Activated naive CD4-positive, alpha-beta T cell treated with anti-CD3 and anti-CD28 coated beads for 36 hours (primary cell): Measurements from ENCODE around the gene GRIK4. TPM values are rescaled to one million over a fixed set of nuclear protein-coding genes. Genes with fewer than 3 reads are reported as not detected.

ENCODE experiments used
- CTCF ChIA-PET: fragments of 350-600 bp; sonication (Branson Sonifier 250); formaldehyde crosslinking; loops from one replicate; lab custom pipeline; 2021; ENCODE audit warnings: antibody characterized with exemption; lab: Charles Lee
- DNase-seq: peaks from one replicate; pipeline ENCODE4 v3.0.0-alpha.2; 2020
- H3K27ac Mint-ChIP-seq: one replicate; pipeline ENCODE4 v1.8.0; 2021; ENCODE audit warnings: mild to moderate bottlenecking, mixed read lengths
- H3K27me3 Mint-ChIP-seq: one replicate; pipeline ENCODE4 v1.8.0; 2021; ENCODE audit warnings: low read depth, mixed read lengths
- H3K36me3 Mint-ChIP-seq: one replicate; pipeline ENCODE4 v1.8.0; 2021; ENCODE audit warnings: low read depth, mixed read lengths
- H3K4me1 Mint-ChIP-seq: one replicate; pipeline ENCODE4 v1.8.0; 2021; ENCODE audit warnings: low read depth, mixed read lengths
- H3K4me3 Mint-ChIP-seq: one replicate; pipeline ENCODE4 v1.8.0; 2021; ENCODE audit warnings: mild to moderate bottlenecking, moderate library complexity, mixed read lengths
- H3K9me3 Mint-ChIP-seq: one replicate; pipeline ENCODE4 v1.8.0; 2021; ENCODE audit warnings: mixed read lengths
- intact Hi-C: fragments of 100-400 bp; cut with micrococcal nuclease; formaldehyde crosslinking; loops from one replicate; pipeline ENCODE4 v1.15.1; 2023
- total RNA-seq, 2 experiments: library from RNA; stranded (reverse); gene quantifications; one replicate each; pipeline ENCODE4 v1.2.3, GENCODE V29; 2021

Gene GRIK4
- total RNA-seq, 2 experiments from 2014 or later, result not detected

DNA sequence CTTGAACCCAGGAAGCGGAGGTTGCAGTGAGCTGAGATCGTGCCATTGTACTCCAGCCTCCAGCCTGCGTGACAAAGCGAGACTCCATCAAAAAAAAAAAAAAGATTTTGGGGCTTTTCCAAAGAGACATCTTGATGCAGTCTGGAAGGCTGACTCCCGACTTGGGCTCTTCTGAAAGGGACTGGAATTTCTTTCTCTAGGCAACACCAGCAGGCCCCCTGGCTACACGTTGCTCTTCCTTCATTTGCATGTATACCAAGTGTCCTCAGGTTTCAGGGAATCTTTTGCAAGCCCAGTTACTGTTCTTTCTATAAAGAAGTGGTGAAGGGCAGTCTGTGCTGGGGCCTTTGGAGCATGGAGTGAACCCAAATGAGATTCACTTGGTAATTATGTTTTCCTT, 211.0 kb downstream of the GRIK4 start:
- H3K27me3 Mint-ChIP-seq, result peaks cover 21% of the 10 kb centered on the region
- no peak overlapping the region for H3K27ac Mint-ChIP-seq
- H3K9me3 Mint-ChIP-seq, result peaks cover 2% of the 10 kb centered on the region
- no peak overlapping the region for H3K4me3 Mint-ChIP-seq
- peaks cover 1% of the 10 kb centered on the region for H3K36me3 Mint-ChIP-seq
- DNase-seq, result no peak
- intact Hi-C loops, result no loop called here
- CTCF ChIA-PET, result no interaction called here
- H3K4me1 Mint-ChIP-seq, result no peaks in the 10 kb centered on the region

DNA sequence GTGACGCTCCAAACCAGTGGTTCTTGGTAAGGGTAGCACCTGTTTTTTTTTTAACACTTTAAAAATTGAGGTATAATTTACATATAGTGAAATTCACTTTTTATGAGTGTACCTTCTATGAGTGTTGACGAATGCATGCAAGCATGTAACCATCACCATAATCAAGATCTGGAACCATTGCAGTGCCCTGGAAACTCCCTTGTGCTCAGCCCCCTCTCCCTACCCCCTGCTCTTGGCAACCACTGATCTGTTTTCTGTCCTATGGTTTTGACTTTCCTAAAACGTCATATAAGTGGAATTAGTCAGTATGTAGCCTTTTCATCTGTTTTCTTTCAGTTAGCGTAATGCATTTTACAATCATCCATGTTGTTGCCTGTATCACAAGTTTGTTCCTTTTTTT, 212.2 kb downstream of the GRIK4 start:
- Mint-ChIP-seq H3K9me3 (peaks cover 5% of the 10 kb centered on the region), H3K4me1 (no peaks in the 10 kb centered on the region)

DNA sequence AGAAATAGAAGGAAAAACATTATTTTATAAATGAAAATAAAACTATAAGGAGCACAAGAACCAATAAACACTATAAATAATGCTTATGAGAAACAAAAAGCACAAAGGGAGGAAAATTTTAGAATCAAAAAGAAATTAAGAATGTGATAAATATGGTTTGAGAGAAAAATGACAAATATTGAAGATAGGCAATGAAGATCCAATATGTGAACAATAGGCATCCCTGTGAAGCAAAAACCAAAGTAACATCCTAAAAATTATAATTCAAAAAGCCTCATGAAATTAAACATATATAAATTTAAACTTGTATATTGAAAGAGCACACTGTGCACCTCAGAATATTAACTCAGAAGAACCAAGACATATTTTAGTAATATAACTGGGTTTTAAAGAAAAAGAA, 216.2 kb downstream of the GRIK4 start:
- H3K4me3 Mint-ChIP-seq, result no peak overlapping the region
- no peak for DNase-seq
- H3K27me3 Mint-ChIP-seq, result peaks cover 3% of the 10 kb centered on the region
- H3K27ac Mint-ChIP-seq, result no peak overlapping the region
- no peaks in the 10 kb centered on the region for H3K4me1 Mint-ChIP-seq
- H3K9me3 Mint-ChIP-seq, result peaks cover 13% of the 10 kb centered on the region
- intact Hi-C loops, result no loop called here
- CTCF ChIA-PET, result no interaction called here
- peaks cover 1% of the 10 kb centered on the region for H3K36me3 Mint-ChIP-seq

More for the DNA sequence above, 212.2 kb downstream of the GRIK4 start:
- no peak for DNase-seq
- Mint-ChIP-seq H3K36me3 (peaks cover 1% of the 10 kb centered on the region), H3K27me3 (peaks cover 21% of the 10 kb centered on the region), H3K27ac (no peak overlapping the region), H3K4me3 (no peak overlapping the region)
- CTCF ChIA-PET, result no interaction called here
- intact Hi-C loops, result no loop called here

DNA sequence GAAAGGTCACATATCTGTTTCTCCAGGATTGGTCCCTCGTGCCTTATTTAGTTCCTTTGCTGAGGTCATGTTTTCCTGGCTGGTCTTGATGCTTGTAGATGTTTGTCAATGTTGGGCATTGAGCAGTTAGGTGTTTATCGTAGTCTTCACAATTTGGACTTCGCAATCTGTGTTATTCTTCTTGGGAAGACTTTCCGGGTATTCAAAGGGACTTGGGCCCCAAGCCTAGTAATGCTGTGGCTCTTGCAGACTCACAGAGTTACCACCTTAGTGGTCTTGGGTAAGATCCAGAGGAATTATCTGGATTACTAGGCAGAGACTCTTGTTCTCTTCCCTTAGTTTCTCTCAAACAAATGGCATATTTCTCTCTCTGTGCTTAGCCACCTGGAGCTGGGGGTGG, 223.5 kb downstream of the GRIK4 start:
- Mint-ChIP-seq H3K27ac (no peak overlapping the region), H3K36me3 (no peaks in the 10 kb centered on the region), H3K9me3 (no peaks in the 10 kb centered on the region), H3K4me1 (no peaks in the 10 kb centered on the region), H3K27me3 (peaks cover 2% of the 10 kb centered on the region), H3K4me3 (no peak overlapping the region)
- intact Hi-C loops, result no loop called here
- CTCF ChIA-PET, result no interaction called here
- no peak for DNase-seq

DNA sequence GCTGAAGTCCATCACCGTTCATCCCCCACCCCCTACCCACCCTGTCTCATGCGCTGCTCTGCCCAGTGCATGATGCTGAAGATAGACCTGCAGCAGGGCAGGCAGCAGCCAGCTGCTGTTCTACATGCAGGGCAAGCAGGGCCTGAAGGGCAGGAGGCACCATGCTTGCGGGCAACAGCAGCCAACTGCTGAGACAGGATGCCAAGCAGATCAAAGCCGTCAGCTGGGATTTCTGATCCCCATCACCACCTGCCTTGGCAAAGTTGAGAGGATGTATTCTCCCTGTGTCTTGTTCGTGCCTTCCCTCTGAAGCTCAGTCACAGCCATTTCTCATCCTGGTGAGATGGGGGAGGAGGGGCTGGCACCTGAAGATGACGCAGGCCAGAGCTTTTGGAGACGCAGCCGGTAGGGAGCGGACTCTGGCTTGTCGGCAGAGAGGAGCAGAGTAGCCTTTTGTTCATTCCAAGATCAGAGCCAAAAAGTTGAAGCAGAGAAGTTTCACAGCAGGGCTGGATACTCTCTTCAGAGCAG, 227.0 kb downstream of the GRIK4 start:
- intact Hi-C loops, result no loop called here
- CTCF ChIA-PET, result no interaction called here
- Mint-ChIP-seq H3K27me3 (peaks cover 3% of the 10 kb centered on the region), H3K4me1 (no peaks in the 10 kb centered on the region), H3K9me3 (no peaks in the 10 kb centered on the region), H3K36me3 (no peaks in the 10 kb centered on the region), H3K4me3 (no peak overlapping the region), H3K27ac (no peak overlapping the region)
- no peak for DNase-seq

DNA sequence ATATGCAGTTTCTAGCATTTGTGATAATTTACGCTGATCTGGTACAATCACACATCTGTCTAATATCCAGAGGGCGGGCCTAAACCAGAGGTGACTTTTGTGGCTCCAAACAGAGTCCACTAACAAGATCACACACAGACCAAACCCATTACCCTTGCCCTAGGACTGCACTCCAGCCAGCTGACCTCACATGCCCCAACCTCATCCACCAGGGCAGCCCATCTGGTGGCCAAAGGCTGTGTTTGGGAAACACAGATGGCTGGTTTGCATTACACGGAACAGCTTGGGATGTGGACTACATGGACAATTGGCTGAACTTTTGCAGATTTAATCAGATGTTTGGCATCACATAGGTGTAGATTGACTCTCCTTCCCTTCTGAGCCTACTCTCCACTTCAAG, 228.2 kb downstream of the GRIK4 start:
- H3K36me3 Mint-ChIP-seq, result no peaks in the 10 kb centered on the region
- H3K27me3 Mint-ChIP-seq, result peaks cover 3% of the 10 kb centered on the region
- DNase-seq, result no peak
- CTCF ChIA-PET, result no interaction called here
- H3K9me3 Mint-ChIP-seq, result no peaks in the 10 kb centered on the region
- intact Hi-C loops, result no loop called here
- H3K4me3 Mint-ChIP-seq, result no peak overlapping the region
- H3K4me1 Mint-ChIP-seq, result no peaks in the 10 kb centered on the region
- no peak overlapping the region for H3K27ac Mint-ChIP-seq

DNA sequence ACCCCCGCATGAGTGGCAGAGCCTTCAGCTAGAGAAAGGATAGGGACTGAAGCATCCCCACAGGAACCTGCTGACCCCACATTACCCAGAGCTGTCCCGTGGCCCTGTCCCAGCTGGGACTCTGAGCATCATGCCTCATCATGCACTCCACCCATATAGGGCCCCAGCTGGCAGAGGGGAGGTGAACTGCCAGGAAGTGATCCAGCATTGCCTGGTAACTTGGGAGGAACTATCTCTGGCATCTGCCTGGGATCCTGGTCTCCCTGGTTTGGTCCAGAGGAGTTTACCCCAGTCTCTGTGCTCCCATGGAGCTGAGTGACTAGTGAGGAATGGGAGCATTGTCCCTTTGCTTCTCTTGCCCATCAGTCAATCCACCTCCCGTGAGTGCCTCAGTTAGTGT, 228.8 kb downstream of the GRIK4 start:
- Mint-ChIP-seq H3K4me1 (no peaks in the 10 kb centered on the region), H3K9me3 (no peaks in the 10 kb centered on the region), H3K4me3 (no peak overlapping the region), H3K36me3 (no peaks in the 10 kb centered on the region), H3K27me3 (peaks cover 3% of the 10 kb centered on the region), H3K27ac (no peak overlapping the region)
- DNase-seq, result no peak
- intact Hi-C loops, result no loop called here
- CTCF ChIA-PET, result no interaction called here

DNA sequence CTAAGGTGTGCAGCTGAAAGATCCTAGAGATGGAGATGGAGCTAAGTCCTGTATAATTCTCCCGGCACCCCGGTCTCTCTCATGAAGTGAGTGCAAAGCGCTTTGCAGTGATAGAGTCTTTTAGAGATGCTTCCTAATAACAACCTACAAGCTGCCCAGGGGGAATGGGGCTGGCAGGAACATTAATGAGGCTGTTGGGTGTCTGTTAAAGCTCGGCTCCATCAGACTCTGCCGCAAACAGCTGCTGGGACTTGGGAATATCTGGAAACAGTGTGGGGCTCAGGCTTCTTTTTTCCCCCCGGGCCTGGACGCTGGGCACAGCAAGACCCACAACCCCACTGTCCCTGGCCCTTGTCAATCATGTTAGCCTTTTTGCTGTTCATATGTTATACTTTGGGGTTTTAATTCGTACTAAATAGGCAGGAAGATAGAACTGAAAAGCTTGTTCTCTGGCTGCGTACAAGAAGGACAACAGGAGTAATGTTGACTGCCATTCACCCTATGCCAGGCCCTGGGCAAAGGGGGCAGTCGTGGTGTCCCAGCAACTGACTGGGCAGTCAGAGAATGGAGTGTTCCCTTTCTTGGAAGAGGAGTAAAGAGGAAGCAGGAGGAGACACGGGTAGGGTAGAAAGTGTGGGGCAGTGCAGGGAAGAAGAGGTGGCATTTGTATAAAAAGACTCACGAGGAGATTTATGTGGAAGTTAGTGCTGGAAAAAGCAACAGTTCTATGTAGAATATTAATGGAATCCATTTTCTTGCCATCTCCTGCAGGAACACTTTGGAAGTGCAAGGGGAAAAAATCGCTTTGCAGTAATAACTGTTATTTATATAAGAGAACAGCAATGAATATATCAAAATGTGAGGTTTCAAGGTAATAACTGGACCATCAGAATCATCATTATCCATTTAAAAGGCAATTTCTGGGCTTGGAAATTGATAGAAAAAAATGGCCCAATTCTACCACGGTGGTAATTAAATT, 232.8 kb downstream of the GRIK4 start:
- DNase-seq, result no peak
- Mint-ChIP-seq H3K27me3 (peaks cover 8% of the 10 kb centered on the region), H3K9me3 (no peaks in the 10 kb centered on the region), H3K36me3 (no peaks in the 10 kb centered on the region), H3K4me1 (no peaks in the 10 kb centered on the region), H3K4me3 (no peak overlapping the region), H3K27ac (no peak overlapping the region)
- CTCF ChIA-PET, result no interaction called here
- intact Hi-C loops, result no loop called here

DNA sequence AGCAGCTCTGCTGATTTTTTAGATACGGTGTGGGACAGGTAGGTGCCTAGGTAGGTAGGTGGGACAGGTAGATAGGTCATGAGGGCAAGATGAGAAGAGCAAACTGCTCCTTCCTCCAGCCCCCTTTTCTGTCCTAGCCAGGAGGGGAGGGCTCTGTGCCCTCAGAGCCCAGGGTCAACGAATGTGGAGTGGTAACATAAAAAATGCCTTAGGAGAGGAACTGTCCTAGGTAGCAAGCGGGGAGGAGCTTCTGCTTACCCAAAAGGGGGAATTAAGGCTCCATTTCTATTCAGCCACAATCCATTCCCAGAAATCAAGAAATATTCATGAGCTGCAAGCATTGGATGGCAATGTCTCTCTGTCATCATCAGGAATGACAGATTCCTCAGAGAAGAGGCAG, 234.8 kb downstream of the GRIK4 start:
- Mint-ChIP-seq H3K9me3 (no peaks in the 10 kb centered on the region), H3K4me1 (no peaks in the 10 kb centered on the region), H3K4me3 (no peak overlapping the region), H3K36me3 (no peaks in the 10 kb centered on the region), H3K27ac (no peak overlapping the region), H3K27me3 (peaks cover 7% of the 10 kb centered on the region)
- DNase-seq, result no peak
- CTCF ChIA-PET, result interaction anchor here (0.8 kb wide), 1 partner anchor 49 kb away, joined by 3 read pairs; no protein-coding TSS in a partner anchor
- intact Hi-C loops, result no loop called here

DNA sequence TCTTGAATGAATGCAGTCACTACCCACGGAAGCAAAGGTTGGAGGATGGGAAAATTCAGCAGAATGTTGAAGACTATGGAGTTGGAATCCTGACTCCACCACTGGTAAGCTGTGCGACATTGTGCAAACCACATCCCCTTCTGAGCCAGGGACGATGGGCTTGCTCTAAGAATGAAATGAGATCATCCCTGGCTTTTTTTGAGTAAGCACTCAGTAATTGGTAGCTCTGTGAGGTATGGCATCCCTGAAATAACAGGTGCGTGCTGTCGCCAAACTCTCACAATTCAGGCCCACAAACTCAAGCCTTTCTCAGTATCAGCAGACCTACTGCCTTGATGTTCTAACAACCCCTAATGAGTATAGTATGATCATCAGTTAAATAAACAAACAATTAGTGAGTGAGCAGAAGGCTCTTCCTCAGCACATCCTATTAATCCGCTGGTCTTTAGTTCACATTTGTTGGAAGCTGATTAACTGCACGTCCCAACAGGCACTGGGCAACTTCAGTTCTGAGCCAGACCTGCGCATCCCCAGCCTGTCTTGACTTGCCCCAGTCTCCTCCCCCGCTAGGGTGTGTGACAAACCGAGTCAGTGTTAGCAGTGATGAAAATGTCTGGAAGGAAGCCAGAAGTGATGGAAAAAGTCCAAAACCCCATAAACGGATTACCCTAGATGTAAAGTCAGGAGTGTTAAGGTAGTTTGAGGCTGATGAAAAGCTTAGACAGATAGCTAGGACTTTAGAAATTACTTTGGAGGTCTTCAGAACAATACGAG, 235.5 kb downstream of the GRIK4 start:
- Mint-ChIP-seq H3K27ac (no peak overlapping the region), H3K4me1 (no peaks in the 10 kb centered on the region), H3K27me3 (peaks cover 7% of the 10 kb centered on the region), H3K9me3 (no peaks in the 10 kb centered on the region), H3K36me3 (no peaks in the 10 kb centered on the region), H3K4me3 (no peak overlapping the region)
- CTCF ChIA-PET, result no interaction called here
- no peak for DNase-seq
- intact Hi-C loops, result no loop called here

DNA sequence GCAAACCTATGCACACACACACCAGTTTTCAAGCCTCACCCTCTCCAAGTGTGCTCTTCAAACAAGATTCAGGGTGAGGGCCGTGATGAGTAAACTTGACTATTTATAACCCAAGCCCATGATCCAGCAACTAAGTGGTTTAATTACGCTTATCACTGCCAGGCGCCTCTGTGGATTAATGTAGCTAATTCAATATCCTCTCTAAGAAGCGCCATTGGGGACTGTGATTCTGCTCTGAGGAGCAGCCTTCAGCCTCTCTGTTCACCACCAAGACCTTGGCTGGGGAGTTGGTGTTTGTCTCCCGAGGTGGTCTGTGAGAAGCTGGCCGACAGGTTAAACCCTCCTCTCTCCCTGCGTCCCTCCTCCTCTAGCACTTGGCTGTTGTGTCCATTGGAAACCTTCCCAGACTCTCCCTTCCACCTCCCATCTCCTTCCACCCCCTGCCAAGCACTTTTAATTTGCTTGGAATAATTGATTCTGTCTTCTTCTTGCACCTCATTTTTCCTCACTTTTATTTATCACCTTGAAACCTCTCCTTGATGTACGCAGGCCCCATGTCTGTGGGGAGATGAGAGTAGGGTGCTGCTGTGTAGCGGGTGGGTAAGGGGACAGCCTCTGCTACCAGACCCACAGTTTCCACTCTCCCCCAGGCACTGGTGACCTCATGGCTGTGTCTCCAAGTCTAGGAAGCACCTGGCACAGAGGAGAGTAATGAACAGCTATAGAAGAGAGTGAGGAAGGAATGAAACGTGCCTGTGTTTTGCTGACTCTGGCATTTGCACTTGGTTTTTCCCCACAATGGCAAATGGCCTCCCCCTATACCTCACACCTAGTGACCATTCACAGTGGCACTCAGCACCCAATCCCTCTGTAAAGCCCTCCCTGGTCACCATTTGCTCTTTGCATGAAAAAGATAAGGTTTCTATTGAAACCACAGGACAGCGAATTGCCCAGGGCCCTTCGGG, 236.6 kb downstream of the GRIK4 start:
- H3K9me3 Mint-ChIP-seq, result no peaks in the 10 kb centered on the region
- CTCF ChIA-PET, result no interaction called here
- peaks cover 7% of the 10 kb centered on the region for H3K27me3 Mint-ChIP-seq
- intact Hi-C loops, result no loop called here
- no peak overlapping the region for H3K4me3 Mint-ChIP-seq
- H3K4me1 Mint-ChIP-seq, result no peaks in the 10 kb centered on the region
- no peak for DNase-seq
- no peaks in the 10 kb centered on the region for H3K36me3 Mint-ChIP-seq
- H3K27ac Mint-ChIP-seq, result no peak overlapping the region

DNA sequence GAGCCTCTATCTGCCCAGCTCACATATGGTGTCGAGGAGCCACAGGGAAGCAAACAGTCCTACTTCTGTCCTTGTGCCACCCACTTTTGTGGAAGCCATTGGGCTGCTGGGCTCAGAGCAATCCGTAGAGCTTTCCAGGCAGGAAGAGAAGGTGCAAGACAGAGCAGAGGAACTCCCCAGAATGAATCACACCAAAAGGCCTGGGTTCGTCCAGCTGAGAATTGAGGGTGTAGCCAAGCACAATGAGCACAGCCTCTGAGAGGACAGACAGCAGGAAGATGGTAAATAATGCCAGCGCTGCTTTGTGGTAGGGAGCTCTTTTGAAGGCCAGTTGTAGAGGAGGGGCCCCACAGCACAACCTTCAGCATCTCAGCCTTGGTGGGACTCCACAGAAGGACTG, 237.8 kb downstream of the GRIK4 start:
- no peaks in the 10 kb centered on the region for H3K4me1 Mint-ChIP-seq
- H3K36me3 Mint-ChIP-seq, result no peaks in the 10 kb centered on the region
- CTCF ChIA-PET, result no interaction called here
- no peak for DNase-seq
- H3K9me3 Mint-ChIP-seq, result no peaks in the 10 kb centered on the region
- no peak overlapping the region for H3K4me3 Mint-ChIP-seq
- intact Hi-C loops, result no loop called here
- H3K27me3 Mint-ChIP-seq, result peaks cover 7% of the 10 kb centered on the region
- no peak overlapping the region for H3K27ac Mint-ChIP-seq
